Measurements from ENCODE around the gene CLEC1A. TPM values are rescaled to one million over a fixed set of nuclear protein-coding genes. Genes with fewer than 3 reads are reported as not detected.

The CLEC1A gene
- total RNA-seq, 6 experiments from 2014 or later: 0.14 to 1.2 (median 0.71) TPM

DNA sequence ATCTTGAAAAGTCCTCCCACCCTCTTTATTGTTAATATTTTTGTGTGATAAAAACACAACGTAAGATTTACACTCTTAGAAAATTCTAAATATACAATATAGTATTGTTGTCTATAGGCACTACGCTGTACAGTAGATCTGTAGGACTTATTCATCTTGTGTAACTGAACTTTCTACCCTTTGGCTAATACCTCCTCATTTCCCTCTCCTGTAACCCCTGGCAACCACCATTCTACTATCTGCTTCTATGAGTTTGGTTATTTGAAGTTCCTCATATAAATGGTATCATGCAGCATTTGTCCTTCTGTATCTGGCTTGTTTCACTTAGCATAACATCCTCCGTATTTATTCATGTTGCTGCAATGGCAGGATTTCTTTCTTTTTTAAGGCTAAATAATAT lies 73.5 kb downstream of the CLEC1A start:
- no peaks in the 10 kb centered on the region for H3K9me3 Mint-ChIP-seq
- H3K4me1 Mint-ChIP-seq (ENCODE audit: low read depth): peaks cover 30% of the 10 kb centered on the region
- H3K27ac Mint-ChIP-seq: no peak overlapping the region

DNA sequence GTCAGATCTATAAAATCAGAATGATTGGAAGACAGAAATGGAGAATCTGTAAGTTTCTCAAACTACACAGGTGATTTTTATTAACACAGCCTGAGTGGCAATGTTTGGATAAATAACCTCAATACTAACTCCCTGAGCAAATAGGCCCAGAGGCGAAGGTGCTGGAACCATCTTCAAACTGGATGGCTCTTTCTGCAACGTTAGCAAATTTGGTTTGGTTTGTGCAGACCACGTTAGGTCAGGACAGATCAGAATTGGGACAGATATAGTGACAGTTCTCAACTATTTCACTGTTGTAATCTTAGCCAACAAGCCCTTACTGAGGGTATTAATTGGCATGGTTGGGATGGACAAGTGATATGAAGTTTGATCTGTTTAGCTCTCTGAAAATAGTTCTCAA lies 77.4 kb downstream of the CLEC1A start:
- Mint-ChIP-seq H3K27me3 (ENCODE audit: insufficient read depth) (no peaks in the 10 kb centered on the region), H3K4me1 (ENCODE audit: low read depth) (peaks cover 14% of the 10 kb centered on the region), H3K9me3 (no peaks in the 10 kb centered on the region), H3K36me3 (ENCODE audit: low read depth) (no peaks in the 10 kb centered on the region), H3K4me3 (no peak overlapping the region), H3K27ac (no peak overlapping the region)
- TF ChIP-seq, protein P1, sequence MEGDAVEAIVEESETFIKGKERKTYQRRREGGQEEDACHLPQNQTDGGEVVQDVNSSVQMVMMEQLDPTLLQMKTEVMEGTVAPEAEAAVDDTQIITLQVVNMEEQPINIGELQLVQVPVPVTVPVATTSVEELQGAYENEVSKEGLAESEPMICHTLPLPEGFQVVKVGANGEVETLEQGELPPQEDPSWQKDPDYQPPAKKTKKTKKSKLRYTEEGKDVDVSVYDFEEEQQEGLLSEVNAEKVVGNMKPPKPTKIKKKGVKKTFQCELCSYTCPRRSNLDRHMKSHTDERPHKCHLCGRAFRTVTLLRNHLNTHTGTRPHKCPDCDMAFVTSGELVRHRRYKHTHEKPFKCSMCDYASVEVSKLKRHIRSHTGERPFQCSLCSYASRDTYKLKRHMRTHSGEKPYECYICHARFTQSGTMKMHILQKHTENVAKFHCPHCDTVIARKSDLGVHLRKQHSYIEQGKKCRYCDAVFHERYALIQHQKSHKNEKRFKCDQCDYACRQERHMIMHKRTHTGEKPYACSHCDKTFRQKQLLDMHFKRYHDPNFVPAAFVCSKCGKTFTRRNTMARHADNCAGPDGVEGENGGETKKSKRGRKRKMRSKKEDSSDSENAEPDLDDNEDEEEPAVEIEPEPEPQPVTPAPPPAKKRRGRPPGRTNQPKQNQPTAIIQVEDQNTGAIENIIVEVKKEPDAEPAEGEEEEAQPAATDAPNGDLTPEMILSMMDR (IDR thresholded peaks at IDR 0.05): no peak
- DNase-seq: no peak

More for the DNA sequence above, 73.5 kb downstream of the CLEC1A start:
- Mint-ChIP-seq H3K36me3 (ENCODE audit: low read depth) (no peaks in the 10 kb centered on the region), H3K4me3 (no peak overlapping the region), H3K27me3 (ENCODE audit: insufficient read depth) (no peaks in the 10 kb centered on the region)
- TF ChIP-seq, protein P1 (IDR thresholded peaks at IDR 0.05): no peak
- no peak for DNase-seq

Other genes with a start within 250 kb of the CLEC1A start
- not detected for gene CLEC2B, start 229.6 kb downstream of the CLEC1A start, total RNA-seq (2021; fragmentation: NEBNext Ultra II Directional; extraction: Animal tissue kit (Norgen Biotek cat#: 25700))
- gene KLRF2, start 217.5 kb downstream of the CLEC1A start, total RNA-seq (2021; fragmentation: NEBNext Ultra II Directional; extraction: Animal tissue kit (Norgen Biotek cat#: 25700)): not detected
- not detected for gene CLEC2A, start 166.6 kb downstream of the CLEC1A start, total RNA-seq (2021; fragmentation: NEBNext Ultra II Directional; extraction: Animal tissue kit (Norgen Biotek cat#: 25700))
- gene CLEC12A, start 127.6 kb downstream of the CLEC1A start, total RNA-seq (2021; fragmentation: NEBNext Ultra II Directional; extraction: Animal tissue kit (Norgen Biotek cat#: 25700)): not detected
- gene CLEC1B, start 99.9 kb downstream of the CLEC1A start, total RNA-seq (2021; fragmentation: NEBNext Ultra II Directional; extraction: Animal tissue kit (Norgen Biotek cat#: 25700)): not detected
- gene CLEC12B, start 88.4 kb downstream of the CLEC1A start, total RNA-seq (2021; fragmentation: NEBNext Ultra II Directional; extraction: Animal tissue kit (Norgen Biotek cat#: 25700)): under 1 TPM; 0.24 to 0.40 (median 0.36) TPM
- gene CLEC9A, start 68.3 kb downstream of the CLEC1A start, total RNA-seq (2021; fragmentation: NEBNext Ultra II Directional; extraction: Animal tissue kit (Norgen Biotek cat#: 25700)): not detected
- not detected for gene CLEC7A, start 31.2 kb upstream of the CLEC1A start, total RNA-seq (2021; fragmentation: NEBNext Ultra II Directional; extraction: Animal tissue kit (Norgen Biotek cat#: 25700))
- gene OLR1, start 73.1 kb upstream of the CLEC1A start, total RNA-seq (2021; fragmentation: NEBNext Ultra II Directional; extraction: Animal tissue kit (Norgen Biotek cat#: 25700)): 10 to 100 TPM; 30.3 to 53.6 (median 40.0) TPM
- gene TMEM52B, start 80.0 kb upstream of the CLEC1A start, total RNA-seq (2021; fragmentation: NEBNext Ultra II Directional; extraction: Animal tissue kit (Norgen Biotek cat#: 25700)): 1 to 10 TPM in 4 of 6 experiments, under 1 TPM in 2; 0.74 to 2.3 (median 1.1) TPM
- 100 to 1,000 TPM; 152 to 231 (median 162) TPM for gene GABARAPL1, start 113.9 kb upstream of the CLEC1A start, total RNA-seq (2021; fragmentation: NEBNext Ultra II Directional; extraction: Animal tissue kit (Norgen Biotek cat#: 25700))
- under 1 TPM; 0.14 to 0.78 (median 0.28) TPM for gene KLRD1, start 208.9 kb upstream of the CLEC1A start, total RNA-seq (2021; fragmentation: NEBNext Ultra II Directional; extraction: Animal tissue kit (Norgen Biotek cat#: 25700))